Muscle of leg (tissue), 11 donors: Measurements from ENCODE around the gene PDGFRB. TPM values are rescaled to one million over a fixed set of nuclear protein-coding genes. Genes with fewer than 3 reads are reported as not detected.

ENCODE experiments used
- DNase-seq: peaks from one replicate; pipeline ENCODE4 v3.0.0; 2013
- H3K27ac ChIP-seq: one replicate; pipeline ENCODE4 v1.5.1; 2013; ENCODE audit warnings: mild to moderate bottlenecking, low read length, control low read depth
- H3K27me3 ChIP-seq: one replicate; pipeline ENCODE4 v1.6.1; 2013; ENCODE audit warnings: low read length; ENCODE audit not compliant: control insufficient read depth, insufficient read depth
- H3K36me3 ChIP-seq: one replicate; pipeline ENCODE4 v1.6.1; 2013; ENCODE audit warnings: low read length; ENCODE audit not compliant: control insufficient read depth, insufficient read depth
- H3K4me1 ChIP-seq: one replicate; pipeline ENCODE4 v1.6.1; 2013; ENCODE audit warnings: low read length; ENCODE audit not compliant: control insufficient read depth, insufficient read depth
- H3K4me3 ChIP-seq: one replicate; pipeline ENCODE4 v1.5.1; 2013; ENCODE audit warnings: low read length, control low read depth
- H3K9me3 ChIP-seq: replicated peaks from 2 replicates; pipeline ENCODE4 v1.6.1; 2013; ENCODE audit warnings: low read depth, low read length; ENCODE audit not compliant: control insufficient read depth
- whole genome bisulfite sequencing: methylation state at CpG from one replicate; pipeline ENCODE4 v1.1.5; 2013; ENCODE audit warnings: missing lambda C conversion rate; ENCODE audit not compliant: insufficient coverage; 5-methylcytosine and 5-hydroxymethylcytosine counted together
- polyA plus RNA-seq, 8 donors: library from polyadenylated mRNA; unstranded; fragments of 120-200 nt; gene quantifications; one replicate each; pipeline versions ENCODE4 v1.2.1 to v1.2.3, GENCODE V29; 2013; ENCODE audit warnings: inconsistent platforms in 1 of 8, low replicate concordance in 1 of 8; ENCODE audit not compliant: insufficient read length in 8 of 8, insufficient read depth in 1 of 8
- total RNA-seq: library from RNA; stranded (reverse); fragments of 120-200 nt; gene quantifications from one replicate; pipeline ENCODE4 v1.2.4, GENCODE V29; 2013

Gene PDGFRB
- total and polyA plus RNA-seq, 9 donors: 109 to 152 (median 129) TPM

- Histone ChIP-seq H3K4me1 (peaks cover 81% of the 10 kb centered on the region), H3K9me3 (no peaks in the 10 kb centered on the region), H3K27me3 (no peaks in the 10 kb centered on the region), H3K27ac (peak overlapping the region; percentile 71), H3K36me3 (peaks cover 6% of the 10 kb centered on the region), H3K4me3 (no peak overlapping the region)
- no peak for DNase-seq
- 45% methylated on average over 9 of the region's 9 CpGs for WGBS
Measured at GRCh38 chr5:150141544-150142184, 14.0 kb downstream of the PDGFRB start.

- WGBS: 27% methylated on average over 6 of the region's 11 CpGs
- Histone ChIP-seq H3K27me3 (no peaks in the 10 kb centered on the region), H3K4me1 (peaks cover 81% of the 10 kb centered on the region), H3K36me3 (peaks cover 6% of the 10 kb centered on the region), H3K9me3 (no peaks in the 10 kb centered on the region), H3K4me3 (no peak overlapping the region), H3K27ac (peak overlapping the region; percentile 88)
- peak; percentile 76 for DNase-seq
Measured at GRCh38 chr5:150140830-150141229, 14.8 kb downstream of the PDGFRB start.

- peak overlapping the region; percentile 36 for H3K27ac ChIP-seq
- DNase-seq: no peak
- H3K4me3 ChIP-seq: no peak overlapping the region
- no peaks in the 10 kb centered on the region for H3K9me3 ChIP-seq
- peaks cover 10% of the 10 kb centered on the region for H3K36me3 ChIP-seq
- peaks cover 71% of the 10 kb centered on the region for H3K4me1 ChIP-seq
- H3K27me3 ChIP-seq: no peaks in the 10 kb centered on the region
- 50% methylated on average over 3 of the region's 6 CpGs for WGBS
Measured at GRCh38 chr5:150139334-150139733, 16.3 kb downstream of the PDGFRB start.

- WGBS: 17% methylated on average over 5 of the region's 10 CpGs
- H3K27ac ChIP-seq: peak overlapping the region; percentile 65
- H3K27me3 ChIP-seq: no peaks in the 10 kb centered on the region
- H3K4me3 ChIP-seq: no peak overlapping the region
- no peaks in the 10 kb centered on the region for H3K9me3 ChIP-seq
- peaks cover 13% of the 10 kb centered on the region for H3K36me3 ChIP-seq
- peaks cover 64% of the 10 kb centered on the region for H3K4me1 ChIP-seq
- peak; percentile 83 for DNase-seq
Measured at GRCh38 chr5:150138551-150139265, 16.9 kb downstream of the PDGFRB start.

- DNase-seq: no peak
- WGBS: 61% methylated on average over 3 of the region's 5 CpGs
- peaks cover 61% of the 10 kb centered on the region for H3K4me1 ChIP-seq
Measured at GRCh38 chr5:150137997-150138396, 17.6 kb downstream of the PDGFRB start.

GRCh38 chr5:150137168-150137957 is 18.3 kb downstream of the PDGFRB start:
- Histone ChIP-seq H3K4me3 (no peak overlapping the region), H3K27me3 (no peaks in the 10 kb centered on the region), H3K36me3 (peaks cover 24% of the 10 kb centered on the region), H3K9me3 (no peaks in the 10 kb centered on the region), H3K27ac (no peak overlapping the region), H3K4me1 (peaks cover 62% of the 10 kb centered on the region)
- WGBS: 66% methylated on average over 8 of the region's 12 CpGs
- DNase-seq: no peak

More at GRCh38 chr5:150137997-150138396, 17.6 kb downstream of the PDGFRB start:
- Histone ChIP-seq H3K4me3 (no peak overlapping the region), H3K36me3 (peaks cover 20% of the 10 kb centered on the region), H3K9me3 (no peaks in the 10 kb centered on the region), H3K27ac (peak overlapping the region; percentile 65), H3K27me3 (no peaks in the 10 kb centered on the region)

- no peaks in the 10 kb centered on the region for H3K9me3 ChIP-seq
- H3K4me3 ChIP-seq: no peak overlapping the region
- H3K27ac ChIP-seq: no peak overlapping the region
- WGBS: 64% methylated on average over 16 of the region's 16 CpGs
- peaks cover 24% of the 10 kb centered on the region for H3K36me3 ChIP-seq
- peaks cover 57% of the 10 kb centered on the region for H3K4me1 ChIP-seq
- no peaks in the 10 kb centered on the region for H3K27me3 ChIP-seq
- DNase-seq: no peak
Measured at GRCh38 chr5:150136305-150137167, 19.1 kb downstream of the PDGFRB start.

- Histone ChIP-seq H3K4me3 (no peak overlapping the region), H3K27me3 (no peaks in the 10 kb centered on the region), H3K4me1 (peaks cover 49% of the 10 kb centered on the region), H3K9me3 (no peaks in the 10 kb centered on the region), H3K36me3 (peaks cover 21% of the 10 kb centered on the region), H3K27ac (no peak overlapping the region)
- no peak for DNase-seq
- 72% methylated on average over 19 of the region's 21 CpGs for WGBS
Measured at GRCh38 chr5:150135557-150136304, 19.9 kb downstream of the PDGFRB start.

- Histone ChIP-seq H3K4me3 (no peak overlapping the region), H3K27me3 (no peaks in the 10 kb centered on the region), H3K9me3 (no peaks in the 10 kb centered on the region), H3K36me3 (peaks cover 30% of the 10 kb centered on the region), H3K27ac (no peak overlapping the region), H3K4me1 (peaks cover 42% of the 10 kb centered on the region)
- WGBS: 40% methylated on average over 1 of the region's 7 CpGs
- DNase-seq: no peak
Measured at GRCh38 chr5:150134198-150134588, 21.5 kb downstream of the PDGFRB start.
